Keratinocyte (primary cell): ENCODE data around the gene DDX41. TPM values are rescaled to one million over a fixed set of nuclear protein-coding genes. Genes with fewer than 3 reads are reported as not detected.

Source experiments
- DNase-seq: peaks from one replicate; pipeline ENCODE4 v3.0.0-alpha.2; 2011; ENCODE audit warnings: low read depth, missing footprints, low spot score
- FAIRE-seq: peaks from 2 replicates; lab custom pipeline; 2011; peaks lifted over from hg19 to GRCh38; lab: Jason Lieb, UNC
- H2AFZ ChIP-seq: 2 replicates; pipeline ENCODE4 v1.6.0; 2012; ENCODE audit warnings: low read length, control low read depth, inconsistent platforms; ENCODE audit not compliant: control insufficient read depth
- H3K27ac ChIP-seq: 2 replicates; pipeline ENCODE4 v1.5.1; 2011; ENCODE audit warnings: low read length; ENCODE audit not compliant: control insufficient read depth, insufficient read depth
- H3K27me3 ChIP-seq: 3 replicates; pipeline ENCODE4 v1.6.0; 2011; ENCODE audit warnings: low read length; ENCODE audit not compliant: control insufficient read depth, insufficient read depth; ENCODE audit errors: extremely low read depth
- H3K36me3 ChIP-seq, 2 experiments: 2 replicates in 1 of 2; 3 replicates in 1 of 2; pipeline ENCODE4 v1.5.1; 2011; ENCODE audit warnings: low read length in 2 of 2, mild to moderate bottlenecking in 1 of 2; ENCODE audit not compliant: control insufficient read depth in 2 of 2, insufficient read depth in 2 of 2; ENCODE audit errors: extremely low read depth in 1 of 2
- H3K4me1 ChIP-seq: 3 replicates; pipeline ENCODE4 v1.5.1; 2011; ENCODE audit warnings: low read length; ENCODE audit not compliant: control insufficient read depth, insufficient read depth; ENCODE audit errors: extremely low read depth
- H3K4me2 ChIP-seq: 3 replicates; pipeline ENCODE4 v1.6.0; 2011; ENCODE audit warnings: low read depth, low read length; ENCODE audit not compliant: control insufficient read depth, insufficient read depth; ENCODE audit errors: extremely low read depth
- H3K4me3 ChIP-seq, 3 experiments: fragments of 200-600 bp in 1 of 3; sonication (generic) in 1 of 3; 2 replicates in 2 of 3; 3 replicates in 1 of 3; pipeline ENCODE4 v1.5.1; 2011 to 2016; ENCODE audit warnings: low read length in 3 of 3, mild to moderate bottlenecking in 3 of 3, control low read depth in 2 of 3, inconsistent platforms in 1 of 3, low read depth in 1 of 3, mixed read lengths in 1 of 3, mixed run types in 1 of 3, moderate library complexity in 1 of 3; ENCODE audit not compliant: control insufficient read depth in 2 of 3, insufficient read depth in 2 of 3; ENCODE audit errors: extremely low read depth in 1 of 3
- H3K79me2 ChIP-seq: 2 replicates; pipeline ENCODE4 v1.6.0; 2012; ENCODE audit warnings: low read length; ENCODE audit not compliant: control insufficient read depth, insufficient read depth
- H3K9ac ChIP-seq: 3 replicates; pipeline ENCODE4 v1.6.0; 2011; ENCODE audit warnings: low read length; ENCODE audit not compliant: control insufficient read depth, insufficient read depth; ENCODE audit errors: extremely low read depth
- H3K9me1 ChIP-seq: 3 replicates; pipeline ENCODE4 v1.6.0; 2011; ENCODE audit warnings: low read length; ENCODE audit not compliant: control insufficient read depth, insufficient read depth; ENCODE audit errors: extremely low read depth
- H3K9me3 ChIP-seq: 2 replicates; pipeline ENCODE4 v1.5.1; 2012; ENCODE audit warnings: low read depth, low read length; ENCODE audit not compliant: control insufficient read depth
- H4K20me1 ChIP-seq: 3 replicates; pipeline ENCODE4 v1.6.0; 2011; ENCODE audit warnings: low read length; ENCODE audit not compliant: control insufficient read depth, insufficient read depth; ENCODE audit errors: extremely low read depth
- CTCF ChIP-seq, 3 experiments: IDR thresholded peaks in 1 of 3; conservative IDR thresholded peaks in 1 of 3; optimal IDR thresholded peaks in 1 of 3; 2 replicates in 2 of 3; 3 replicates in 1 of 3; pipeline versions ENCODE3 to v1.5.1; 2011; ENCODE audit warnings: low read length in 3 of 3, mild to moderate bottlenecking in 3 of 3, moderate library complexity in 2 of 3, control low read depth in 1 of 3, inconsistent platforms in 1 of 3; ENCODE audit not compliant: insufficient read depth in 2 of 3; ENCODE audit errors: extremely low read depth in 1 of 3
- EZH2 ChIP-seq: IDR thresholded peaks from one replicate; pipeline ENCODE4 v1.6.1; 2012; ENCODE audit warnings: inconsistent platforms, mild to moderate bottlenecking, low read length, moderate library complexity
- dilution Hi-C: fragments of 300-500 bp; cut with MboI; formaldehyde crosslinking; loops from one replicate; pipeline ENCODE4 v1.7.0; 2020; ENCODE audit warnings: low sequenced_read_pairs; ENCODE audit not compliant: extremely low pct_ligation_motif_present
- polyA plus RNA-seq, 5 experiments: library from polyadenylated mRNA; depleted of rRNA in 3 of 5; stranded (reverse) in 3 of 5; stranded (forward) in 1 of 5; unstranded in 1 of 5; fragments of >200 nt; gene quantifications; 1 replicate in 1 of 5; 2 replicates in 3 of 5; 3 replicates in 1 of 5; pipeline versions ENCODE4 v1.2.1 to v1.2.3, GENCODE V29; 2011 to 2012; ENCODE audit warnings: missing spikeins in 2 of 5, low read depth in 1 of 5, low replicate concordance in 1 of 5

DDX41 gene
- polyA plus RNA-seq, 1 donor (not counting 4 experiments of a cell fraction or from before 2014, with no cell fraction given): 71.3 TPM

- no peak overlapping the region for H3K4me2 ChIP-seq
- no peaks in the 10 kb centered on the region for H3K9me3 ChIP-seq
- H3K27me3 ChIP-seq: no peaks in the 10 kb centered on the region
- no peak for DNase-seq
- H3K27ac ChIP-seq: no peak overlapping the region
- peaks cover 37% of the 10 kb centered on the region for H3K4me1 ChIP-seq
- no peak overlapping the region for H3K9ac ChIP-seq
- dilution Hi-C loops: no loop called here
- peaks cover under 1% of the 10 kb centered on the region for H4K20me1 ChIP-seq
- FAIRE-seq: peak; percentile 87
- no peak for TF ChIP-seq CTCF (optimal IDR thresholded peaks at IDR 0.05 in 1 of 3, IDR thresholded peaks at IDR 0.05 in 1 of 3, conservative IDR thresholded peaks at IDR 0.05 in 1 of 3; ENCODE audit: extremely low read depth in 1 of 3, insufficient read depth in 2 of 3, low read length in 3 of 3)
- TF ChIP-seq EZH2: no peak
- H2AFZ ChIP-seq: no peak overlapping the region
- no peak overlapping the region for H3K4me3 ChIP-seq
- peaks cover 58% of the 10 kb centered on the region for H3K79me2 ChIP-seq
- peaks cover 6% of the 10 kb centered on the region for H3K9me1 ChIP-seq
- H3K36me3 ChIP-seq: peaks cover 14 to 17% of the 10 kb centered on the region in 2 experiments
Measured at GRCh38 chr5:177540438-177540837, 23.7 kb upstream of the DDX41 start.

GRCh38 chr5:177539411-177539810, 22.6 kb upstream of the DDX41 start:
- Histone ChIP-seq H3K27ac (peak overlapping the region; percentile 19), H3K36me3 (peaks cover 17 to 20% of the 10 kb centered on the region in 2 experiments), H3K9ac (no peak overlapping the region), H3K79me2 (peaks cover 51% of the 10 kb centered on the region), H3K4me1 (peaks cover 33% of the 10 kb centered on the region), H2AFZ (no peak overlapping the region), H3K9me1 (peaks cover 6% of the 10 kb centered on the region), H3K9me3 (no peaks in the 10 kb centered on the region), H3K4me3 (no peak overlapping the region), H4K20me1 (no peaks in the 10 kb centered on the region), H3K27me3 (no peaks in the 10 kb centered on the region), H3K4me2 (peak overlapping the region; percentile 48)
- DNase-seq (no peak), FAIRE-seq (peak; percentile 51)
- TF ChIP-seq CTCF (optimal IDR thresholded peaks at IDR 0.05 in 1 of 3, IDR thresholded peaks at IDR 0.05 in 1 of 3, conservative IDR thresholded peaks at IDR 0.05 in 1 of 3; ENCODE audit: extremely low read depth in 1 of 3, insufficient read depth in 2 of 3, low read length in 3 of 3) (no peak), EZH2 (no peak)
- dilution Hi-C loops: no loop called here
